Omental fat pad (tissue), 4 donors: ENCODE data around the gene SGK1. TPM values are rescaled to one million over a fixed set of nuclear protein-coding genes. Genes with fewer than 3 reads are reported as not detected.
"Not testable (repeated sequence)": the region's sequence is repeated elsewhere in the genome, so short reads cannot be mapped to it uniquely, and the experiment has no call there.

ENCODE experiments used
- ATAC-seq: fragments of 150-250 bp; one replicate; pipeline ENCODE4 v1.9.1; 2016; ENCODE audit warnings: mild to moderate bottlenecking, moderate library complexity; ENCODE audit not compliant: low FRiP score
- DNase-seq: peaks from one replicate; pipeline ENCODE4 v3.0.0-alpha.2; 2019; ENCODE audit warnings: low spot score
- CTCF ChIP-seq, 3 donors: fragments of 450-650 bp; IDR thresholded peaks; one replicate each; pipeline ENCODE4 v1.5.1; 2016 to 2017; ENCODE audit warnings: antibody characterized with exemption in 3 of 3, mild to moderate bottlenecking in 3 of 3, moderate library complexity in 2 of 3
- total RNA-seq, 4 donors: library from RNA; depleted of rRNA; stranded (reverse); fragments of >200 nt; gene quantifications; one replicate each; pipeline ENCODE4 v1.1.0, GENCODE V29; 2016

SGK1 gene
- total RNA-seq, 4 donors from 2014 or later = 355 to 1,386 (median 540) TPM

GRCh38 chr6:134267917-134268361, 50.0 kb downstream of the SGK1 start:
- no peak for TF ChIP-seq CTCF (IDR thresholded peaks at IDR 0.05)
- no peak for DNase-seq
- no peak for ATAC-seq

- DNase-seq = no peak
- no peak for TF ChIP-seq CTCF (IDR thresholded peaks at IDR 0.05)
- ATAC-seq = no peak
These were observed 51.1 kb downstream of the SGK1 start for GRCh38 chr6:134266776-134267175.

GRCh38 chr6:134261766-134262165, 56.1 kb downstream of the SGK1 start:
- ATAC-seq (no peak), DNase-seq (no peak)
- TF ChIP-seq CTCF (IDR thresholded peaks at IDR 0.05) = no peak

GRCh38 chr6:134258849-134259306, 59.0 kb downstream of the SGK1 start:
- DNase-seq (no peak), ATAC-seq (no peak)
- no peak for TF ChIP-seq CTCF (IDR thresholded peaks at IDR 0.05)

GRCh38 chr6:134257516-134257915, 60.4 kb downstream of the SGK1 start:
- TF ChIP-seq CTCF (IDR thresholded peaks at IDR 0.05) = no peak
- no peak for ATAC-seq
- no peak for DNase-seq

- no peak for TF ChIP-seq CTCF (IDR thresholded peaks at IDR 0.05)
- ATAC-seq (no peak), DNase-seq (no peak)
These were observed 61.0 kb downstream of the SGK1 start for GRCh38 chr6:134256862-134257261.

GRCh38 chr6:134255280-134255679, 62.6 kb downstream of the SGK1 start:
- not testable (repeated sequence) for DNase-seq, ATAC-seq

GRCh38 chr6:134254118-134254517, 63.8 kb downstream of the SGK1 start:
- ATAC-seq = no peak
- TF ChIP-seq CTCF (IDR thresholded peaks at IDR 0.05) = no peak
- no peak for DNase-seq
